Measurements from ENCODE around the gene C19orf25. TPM values are rescaled to one million over a fixed set of nuclear protein-coding genes. Genes with fewer than 3 reads are reported as not detected.

Gene C19orf25
- polyA plus RNA-seq, 12 donors = 13.1 to 23.4 (median 14.4) TPM; not detected in 1

DNA sequence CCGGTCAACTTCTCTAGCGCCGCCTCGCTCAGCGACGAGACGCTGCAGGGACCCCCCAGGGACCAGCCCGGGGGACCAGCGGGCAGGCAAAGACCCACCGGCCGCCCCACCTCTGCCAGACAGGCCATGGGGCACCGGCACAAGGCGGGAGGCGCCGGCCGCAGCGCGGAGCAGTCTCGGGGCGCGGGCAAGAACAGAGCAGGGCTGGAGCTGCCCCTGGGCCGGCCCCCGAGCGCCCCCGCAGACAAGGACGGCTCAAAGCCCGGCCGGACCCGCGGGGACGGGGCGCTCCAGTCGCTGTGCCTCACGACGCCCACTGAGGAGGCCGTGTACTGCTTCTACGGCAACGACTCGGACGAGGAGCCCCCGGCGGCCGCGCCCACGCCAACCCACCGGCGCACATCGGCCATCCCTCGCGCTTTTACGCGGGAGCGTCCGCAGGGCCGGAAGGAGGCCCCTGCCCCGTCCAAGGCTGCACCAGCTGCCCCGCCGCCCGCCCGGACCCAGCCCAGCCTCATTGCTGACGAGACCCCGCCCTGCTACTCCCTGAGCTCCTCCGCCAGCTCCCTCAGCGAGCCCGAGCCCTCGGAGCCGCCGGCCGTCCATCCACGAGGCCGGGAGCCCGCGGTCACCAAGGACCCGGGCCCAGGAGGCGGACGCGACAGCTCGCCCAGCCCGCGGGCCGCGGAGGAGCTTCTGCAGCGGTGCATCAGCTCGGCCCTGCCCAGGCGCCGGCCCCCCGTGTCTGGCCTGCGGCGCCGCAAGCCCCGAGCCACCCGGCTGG is 11.3 kb downstream of the C19orf25 start:
- DNase-seq = no peak

DNA sequence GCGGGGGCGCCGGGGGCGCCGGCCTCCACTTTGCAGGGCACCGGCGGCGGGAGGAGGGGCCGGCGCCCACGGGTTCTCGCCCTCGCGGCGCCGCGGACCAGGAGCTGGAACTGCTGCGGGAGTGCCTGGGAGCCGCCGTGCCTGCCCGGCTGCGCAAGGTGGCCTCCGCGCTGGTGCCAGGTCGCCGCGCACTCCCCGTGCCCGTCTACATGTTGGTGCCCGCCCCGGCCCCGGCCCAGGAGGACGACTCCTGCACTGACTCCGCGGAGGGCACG is 11.9 kb downstream of the C19orf25 start:
- DNase-seq = no peak

DNA sequence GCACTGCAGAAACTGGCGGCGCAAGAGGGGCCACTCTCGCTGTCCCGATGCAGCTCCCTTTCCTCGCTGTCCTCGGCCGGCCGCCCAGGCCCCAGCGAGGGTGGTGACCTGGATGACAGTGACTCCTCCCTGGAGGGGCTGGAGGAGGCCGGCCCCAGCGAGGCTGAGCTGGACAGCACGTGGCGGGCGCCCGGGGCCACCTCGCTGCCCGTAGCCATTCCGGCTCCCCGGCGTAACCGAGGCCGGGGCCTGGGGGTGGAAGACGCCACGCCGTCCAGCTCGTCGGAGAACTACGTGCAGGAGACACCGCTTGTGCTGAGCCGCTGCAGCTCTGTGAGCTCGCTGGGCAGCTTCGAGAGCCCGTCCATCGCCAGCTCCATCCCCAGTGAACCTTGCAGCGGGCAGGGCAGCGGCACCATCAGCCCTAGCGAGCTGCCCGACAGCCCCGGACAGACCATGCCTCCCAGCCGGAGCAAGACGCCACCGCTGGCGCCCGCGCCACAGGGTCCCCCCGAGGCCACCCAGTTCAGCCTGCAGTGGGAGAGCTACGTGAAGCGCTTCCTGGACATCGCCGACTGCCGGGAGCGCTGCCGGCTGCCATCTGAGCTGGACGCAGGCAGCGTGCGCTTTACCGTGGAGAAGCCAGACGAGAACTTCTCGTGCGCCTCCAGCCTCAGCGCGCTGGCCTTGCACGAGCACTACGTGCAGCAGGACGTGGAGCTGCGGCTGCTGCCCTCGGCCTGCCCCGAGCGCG is 12.4 kb downstream of the C19orf25 start:
- DNase-seq = no peak

DNA sequence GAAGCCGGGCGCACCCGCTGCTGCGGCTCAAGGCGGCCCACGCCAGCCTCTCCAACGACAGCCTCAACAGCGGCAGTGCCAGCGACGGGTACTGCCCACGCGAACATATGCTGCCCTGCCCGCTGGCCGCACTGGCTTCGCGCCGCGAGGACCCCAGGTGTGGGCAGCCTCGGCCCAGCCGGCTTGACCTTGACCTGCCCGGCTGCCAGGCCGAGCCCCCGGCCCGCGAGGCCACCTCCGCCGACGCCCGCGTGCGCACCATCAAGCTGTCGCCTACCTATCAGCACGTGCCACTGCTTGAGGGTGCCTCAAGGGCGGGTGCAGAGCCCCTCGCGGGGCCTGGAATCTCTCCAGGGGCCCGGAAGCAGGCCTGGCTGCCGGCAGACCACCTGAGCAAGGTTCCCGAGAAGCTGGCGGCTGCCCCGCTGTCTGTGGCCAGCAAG is 13.0 kb downstream of the C19orf25 start:
- no peak for DNase-seq

DNA sequence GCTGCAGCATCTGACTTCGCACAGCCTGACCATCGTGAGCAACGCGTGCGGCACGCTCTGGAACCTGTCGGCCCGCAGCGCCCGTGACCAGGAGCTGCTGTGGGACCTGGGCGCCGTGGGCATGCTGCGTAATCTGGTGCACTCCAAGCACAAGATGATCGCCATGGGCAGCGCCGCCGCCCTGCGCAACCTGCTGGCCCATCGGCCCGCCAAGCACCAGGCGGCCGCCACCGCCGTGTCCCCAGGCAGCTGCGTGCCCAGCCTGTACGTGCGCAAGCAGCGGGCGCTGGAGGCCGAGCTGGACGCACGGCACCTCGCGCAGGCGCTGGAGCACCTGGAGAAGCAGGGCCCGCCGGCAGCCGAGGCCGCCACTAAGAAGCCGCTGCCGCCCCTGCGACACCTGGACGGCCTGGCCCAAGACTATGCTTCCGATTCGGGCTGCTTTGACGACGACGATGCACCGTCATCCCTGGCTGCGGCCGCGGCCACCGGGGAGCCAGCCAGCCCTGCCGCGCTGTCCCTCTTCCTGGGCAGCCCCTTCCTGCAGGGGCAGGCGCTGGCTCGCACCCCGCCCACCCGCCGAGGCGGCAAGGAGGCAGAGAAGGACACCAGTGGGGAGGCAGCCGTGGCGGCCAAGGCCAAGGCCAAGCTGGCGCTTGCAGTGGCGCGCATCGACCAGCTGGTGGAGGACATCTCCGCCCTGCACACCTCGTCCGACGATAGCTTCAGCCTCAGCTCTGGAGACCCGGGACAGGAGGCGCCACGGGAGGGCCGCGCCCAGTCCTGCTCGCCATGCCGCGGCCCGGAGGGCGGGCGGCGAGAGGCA is 13.6 kb downstream of the C19orf25 start:
- DNase-seq = no peak

DNA sequence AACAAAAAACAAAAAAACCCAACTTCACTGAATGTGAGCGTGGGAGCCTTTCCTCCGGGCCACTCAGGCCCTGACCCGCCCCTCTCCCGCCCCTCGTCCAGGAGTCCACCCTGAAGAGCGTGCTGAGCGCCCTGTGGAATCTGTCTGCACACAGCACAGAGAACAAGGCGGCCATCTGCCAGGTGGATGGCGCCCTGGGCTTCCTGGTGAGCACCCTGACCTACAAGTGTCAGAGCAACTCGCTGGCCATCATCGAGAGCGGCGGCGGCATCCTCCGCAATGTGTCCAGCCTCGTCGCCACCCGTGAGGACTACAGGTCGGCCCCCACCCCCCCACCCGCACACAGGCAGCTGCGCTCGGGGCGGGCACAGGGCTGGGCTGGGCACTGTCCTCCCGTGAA is 17.2 kb downstream of the C19orf25 start:
- DNase-seq = no peak

DNA sequence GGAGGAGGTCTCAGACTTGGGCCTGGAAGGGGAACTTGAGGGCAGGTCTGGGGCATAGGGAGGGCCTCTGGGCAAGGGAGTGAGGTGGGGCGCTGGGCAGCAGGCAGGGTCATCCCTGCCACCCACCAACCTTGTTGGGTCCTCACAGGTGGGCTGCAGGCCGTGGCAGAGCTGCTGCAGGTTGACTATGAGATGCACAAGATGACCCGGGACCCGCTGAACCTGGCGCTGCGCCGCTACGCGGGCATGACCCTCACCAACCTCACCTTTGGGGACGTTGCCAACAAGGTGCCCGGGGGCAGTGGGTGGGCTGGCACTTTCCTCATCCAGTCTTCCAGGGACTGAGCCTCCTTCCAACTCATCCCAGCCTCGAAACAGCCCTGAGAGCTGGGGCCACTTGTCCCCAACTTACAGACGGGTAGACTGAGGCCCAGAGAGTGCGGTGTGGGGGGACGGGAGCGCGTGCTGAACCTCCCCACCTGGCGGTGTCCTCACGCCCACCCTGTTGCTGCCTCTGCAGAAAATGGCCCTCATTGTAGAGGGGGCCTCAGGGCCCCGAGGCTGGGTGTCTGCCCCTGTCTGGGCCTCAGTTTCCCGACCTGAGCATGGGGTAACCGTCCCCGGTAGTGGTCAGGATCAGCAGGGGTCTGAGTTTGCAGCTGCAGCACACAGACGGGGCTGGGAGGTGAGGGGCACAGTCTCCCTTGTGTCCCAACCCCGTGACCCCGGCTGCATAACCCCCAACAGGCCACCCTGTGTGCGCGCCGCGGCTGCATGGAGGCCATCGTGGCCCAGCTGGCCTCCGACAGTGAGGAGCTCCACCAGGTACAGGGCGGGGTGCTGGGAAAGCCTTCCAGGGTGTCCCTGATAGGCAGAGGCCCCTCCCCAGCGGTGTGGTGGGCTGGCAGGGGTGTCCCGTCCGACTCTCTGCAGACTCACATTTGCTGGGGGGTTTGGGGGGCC is 18.7 kb downstream of the C19orf25 start:
- no peak for DNase-seq

DNA sequence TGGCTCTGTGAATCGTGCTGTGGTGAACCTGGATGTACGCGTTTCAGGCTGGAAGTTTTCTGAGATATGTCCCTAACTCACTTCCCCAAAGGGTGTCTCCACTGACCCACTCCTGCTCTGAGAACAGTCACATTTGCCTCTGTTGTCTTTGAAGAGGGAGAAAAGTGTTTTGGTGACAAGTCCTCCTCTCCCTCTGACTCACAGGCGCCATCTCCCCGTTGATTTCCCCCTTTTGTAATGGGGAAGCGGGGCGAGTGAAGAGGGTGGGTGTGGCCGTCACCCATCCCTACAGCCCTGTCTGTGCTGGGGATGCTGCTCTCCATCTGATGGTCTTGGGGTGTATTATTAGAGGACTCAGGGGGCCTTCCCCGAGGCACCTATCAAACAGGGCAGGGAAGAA is 19.5 kb downstream of the C19orf25 start:
- DNase-seq = no peak

DNA sequence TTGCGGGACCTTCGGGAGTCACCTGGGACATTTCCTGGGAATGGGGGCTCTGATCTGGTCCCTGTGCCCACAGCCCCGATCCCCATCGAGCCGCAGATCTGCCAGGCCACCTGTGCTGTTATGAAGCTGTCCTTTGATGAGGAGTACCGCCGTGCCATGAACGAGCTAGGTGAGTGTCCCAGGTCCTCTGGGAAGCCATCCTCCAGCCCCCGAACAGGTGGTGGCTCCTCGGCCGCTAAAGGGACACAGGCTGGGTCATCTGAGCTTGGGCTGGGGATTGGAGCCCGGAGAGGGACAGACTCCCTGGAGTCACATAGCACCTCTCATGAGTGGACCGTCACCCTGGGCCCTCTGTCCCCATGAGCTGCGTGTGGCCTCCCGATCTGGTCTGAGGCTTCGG is 21.1 kb downstream of the C19orf25 start:
- DNase-seq = no peak

DNA sequence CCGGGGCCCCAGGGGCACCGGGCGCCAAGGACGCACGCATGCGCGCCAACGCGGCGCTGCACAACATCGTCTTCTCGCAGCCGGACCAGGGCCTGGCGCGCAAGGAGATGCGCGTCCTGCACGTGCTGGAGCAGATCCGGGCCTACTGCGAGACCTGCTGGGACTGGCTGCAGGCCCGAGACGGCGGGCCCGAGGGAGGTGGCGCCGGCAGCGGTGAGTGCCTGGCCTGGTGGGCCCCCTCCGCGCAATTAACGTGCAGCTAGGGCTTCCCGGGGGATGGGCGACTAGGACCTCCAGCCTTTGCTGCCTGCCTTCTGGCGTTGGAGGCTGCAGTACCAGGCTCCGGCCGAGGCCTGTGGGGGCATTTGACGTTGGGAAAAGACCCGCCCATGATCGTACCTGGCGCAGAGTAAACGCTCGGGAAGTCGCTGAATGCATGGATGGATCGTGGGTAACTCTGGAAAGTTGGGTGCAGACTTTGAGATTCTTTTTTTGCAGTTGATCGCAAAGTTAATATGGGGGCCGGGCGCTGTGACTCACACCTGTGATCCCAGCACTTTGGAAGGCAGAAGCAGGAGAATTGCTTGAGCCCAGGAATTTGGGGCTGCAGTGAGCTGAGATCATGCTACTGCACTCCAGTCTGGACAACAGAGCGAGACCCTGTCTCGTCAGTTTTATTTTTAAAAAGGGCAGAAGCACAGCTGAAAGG is 21.8 kb downstream of the C19orf25 start:
- no peak for DNase-seq

DNA sequence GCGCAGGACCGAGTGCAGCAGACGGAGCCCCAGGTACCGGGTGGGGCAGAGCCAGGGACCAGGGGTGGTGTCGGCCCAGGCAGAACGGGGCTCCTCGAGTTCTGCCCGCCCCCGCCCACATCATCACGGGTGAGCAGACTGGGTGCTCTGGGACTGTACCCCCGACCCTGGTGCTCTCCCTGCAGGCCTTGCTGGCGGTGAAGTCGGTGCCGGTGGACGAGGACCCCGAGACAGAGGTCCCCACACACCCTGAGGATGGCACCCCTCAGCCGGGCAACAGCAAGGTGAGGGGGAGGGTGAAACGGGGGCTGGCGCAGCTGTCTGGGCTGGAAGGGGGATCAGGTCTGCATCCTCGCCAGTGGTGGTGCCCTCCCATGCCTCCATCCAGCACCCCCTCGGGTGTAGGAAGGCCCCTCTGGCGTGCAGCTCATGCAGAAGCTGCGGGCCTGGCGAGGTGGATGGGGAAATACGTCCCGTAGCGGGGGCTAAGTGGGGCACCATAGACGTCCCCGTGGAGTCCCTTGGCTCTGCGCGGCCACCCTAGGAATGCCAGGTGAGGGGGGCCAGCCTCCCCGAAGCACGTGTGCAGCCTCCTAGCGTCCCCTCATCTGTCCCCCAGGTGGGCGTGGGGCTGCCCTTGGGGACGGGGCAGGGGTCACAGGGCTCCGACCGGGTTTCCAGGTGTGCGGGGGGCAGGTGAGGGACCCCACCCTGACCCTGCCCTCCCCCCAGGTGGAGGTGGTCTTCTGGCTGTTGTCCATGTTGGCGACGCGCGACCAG is 22.7 kb downstream of the C19orf25 start:
- no peak for DNase-seq

DNA sequence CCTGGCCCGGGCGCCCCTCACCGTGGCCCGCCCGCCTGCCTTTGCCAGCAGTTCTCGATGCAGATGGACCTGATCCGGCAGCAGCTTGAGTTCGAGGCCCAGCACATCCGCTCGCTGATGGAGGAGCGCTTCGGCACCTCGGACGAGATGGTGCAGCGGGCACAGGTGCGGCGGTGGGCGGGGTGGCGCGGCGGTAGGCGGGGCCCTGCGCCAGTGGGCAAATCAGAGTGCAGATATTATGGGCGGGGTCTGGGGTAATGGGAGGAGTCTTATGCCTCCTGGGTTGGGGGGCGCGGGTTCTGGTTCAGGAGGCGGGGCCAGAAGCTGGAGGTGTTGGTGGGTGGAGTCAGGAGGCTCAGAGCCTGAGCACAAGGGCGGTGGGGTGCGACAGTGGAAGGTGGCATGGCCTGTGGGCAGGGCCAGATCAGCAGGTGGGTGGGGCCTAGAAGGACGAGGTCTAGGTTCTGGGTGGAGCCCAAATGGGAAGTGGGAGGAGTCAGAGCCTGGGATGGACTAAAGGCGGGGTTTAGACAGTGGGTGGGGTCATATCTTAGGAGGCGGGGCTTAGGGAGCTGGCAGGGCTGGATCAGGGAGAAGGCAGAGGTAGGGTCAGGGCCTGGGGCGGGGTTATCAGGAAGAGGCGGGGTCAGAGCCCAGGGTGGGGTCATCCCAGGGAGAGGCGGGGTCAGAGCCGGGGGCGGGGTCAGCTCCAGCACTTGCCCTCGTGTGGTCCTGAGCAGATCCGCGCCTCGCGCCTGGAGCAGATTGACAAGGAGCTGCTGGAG is 23.5 kb downstream of the C19orf25 start:
- no peak for DNase-seq

DNA sequence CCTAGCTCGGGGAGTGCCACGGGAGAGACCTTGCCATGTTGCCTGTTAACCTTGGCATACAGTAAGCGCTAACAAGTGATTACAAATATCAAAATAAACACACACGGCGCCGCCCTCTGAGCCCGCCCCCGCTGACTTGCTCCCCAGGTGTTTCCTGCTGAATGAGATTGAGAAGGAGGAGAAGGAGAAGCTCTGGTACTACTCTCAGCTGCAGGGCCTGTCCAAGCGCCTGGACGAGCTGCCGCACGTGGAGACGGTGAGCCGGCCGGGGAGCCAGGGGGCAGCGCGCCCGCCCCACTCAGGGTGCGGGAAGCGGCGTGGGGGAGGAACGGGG is 24.0 kb downstream of the C19orf25 start:
- DNase-seq = no peak

DNA sequence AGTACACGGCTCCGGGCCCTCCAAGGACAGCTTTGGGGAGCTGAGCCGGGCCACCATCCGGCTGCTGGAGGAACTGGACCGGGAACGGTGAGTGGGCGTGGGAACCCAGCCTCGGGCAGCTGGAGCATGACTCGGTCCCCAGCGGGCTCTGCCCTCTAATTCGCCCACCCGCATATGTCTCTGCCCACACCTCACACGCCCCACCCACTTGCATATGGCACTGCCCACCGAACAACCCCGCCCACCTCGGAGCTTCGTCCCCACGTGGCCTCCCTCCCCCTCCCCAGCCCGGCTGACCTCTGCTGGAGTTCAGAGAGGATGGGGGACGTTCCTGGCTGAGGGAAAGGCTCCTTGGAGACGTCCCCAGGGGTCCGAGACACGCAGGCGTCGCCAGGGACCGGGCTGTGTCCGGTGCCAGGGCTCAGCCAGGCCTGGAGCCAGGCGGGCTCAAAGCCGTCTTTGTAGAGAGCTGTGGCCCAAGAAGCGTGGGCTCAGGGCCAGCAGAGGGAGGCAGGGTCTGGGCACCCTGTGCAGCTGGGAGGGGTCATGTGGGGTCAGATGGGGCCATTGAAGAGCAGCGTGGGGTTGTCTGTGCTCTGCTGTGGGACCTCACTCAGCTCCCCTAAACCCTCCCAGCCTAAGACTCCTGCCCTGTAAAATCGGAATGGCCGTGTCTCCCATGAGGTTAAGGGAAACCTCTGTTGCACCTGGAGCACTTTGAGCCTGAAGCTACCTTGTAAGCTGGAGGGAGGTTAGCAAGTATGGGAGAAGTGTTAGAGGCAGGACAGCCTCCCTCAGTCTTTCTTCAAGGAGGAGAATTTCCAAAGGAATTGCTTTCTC is 25.3 kb downstream of the C19orf25 start:
- DNase-seq = no peak

DNA sequence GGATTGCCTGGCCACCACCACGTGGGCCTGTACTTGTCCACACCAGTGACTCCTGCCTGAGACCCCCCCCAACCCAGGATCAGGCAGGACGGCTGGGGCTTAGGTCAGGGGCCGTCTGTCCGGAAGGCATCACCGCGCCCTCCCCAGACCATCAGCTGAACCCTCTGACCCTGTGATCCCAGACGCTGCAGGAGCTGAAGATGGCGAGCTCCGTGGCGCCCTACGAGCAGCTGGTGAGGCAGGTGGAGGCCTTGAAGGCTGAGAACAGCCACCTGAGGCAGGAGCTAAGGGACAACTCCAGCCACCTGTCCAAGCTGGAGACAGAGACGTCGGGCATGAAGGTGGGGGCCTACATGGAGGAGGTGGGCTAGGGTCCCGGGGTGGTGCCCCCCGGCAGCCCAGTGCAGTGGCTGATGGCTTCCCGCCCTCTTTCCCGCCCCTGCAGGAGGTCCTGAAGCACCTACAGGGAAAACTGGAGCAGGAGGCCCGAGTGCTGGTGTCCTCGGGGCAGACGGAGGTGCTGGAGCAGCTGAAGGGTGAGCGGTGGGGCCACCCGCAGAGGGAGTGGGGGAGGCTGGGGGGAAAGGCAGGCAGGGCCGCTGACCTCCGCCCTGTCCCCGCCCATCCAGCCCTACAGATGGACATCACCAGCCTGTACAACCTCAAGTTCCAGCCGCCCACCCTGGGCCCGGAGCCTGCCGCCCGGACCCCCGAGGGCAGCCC is 26.1 kb downstream of the C19orf25 start:
- DNase-seq = no peak

DNA sequence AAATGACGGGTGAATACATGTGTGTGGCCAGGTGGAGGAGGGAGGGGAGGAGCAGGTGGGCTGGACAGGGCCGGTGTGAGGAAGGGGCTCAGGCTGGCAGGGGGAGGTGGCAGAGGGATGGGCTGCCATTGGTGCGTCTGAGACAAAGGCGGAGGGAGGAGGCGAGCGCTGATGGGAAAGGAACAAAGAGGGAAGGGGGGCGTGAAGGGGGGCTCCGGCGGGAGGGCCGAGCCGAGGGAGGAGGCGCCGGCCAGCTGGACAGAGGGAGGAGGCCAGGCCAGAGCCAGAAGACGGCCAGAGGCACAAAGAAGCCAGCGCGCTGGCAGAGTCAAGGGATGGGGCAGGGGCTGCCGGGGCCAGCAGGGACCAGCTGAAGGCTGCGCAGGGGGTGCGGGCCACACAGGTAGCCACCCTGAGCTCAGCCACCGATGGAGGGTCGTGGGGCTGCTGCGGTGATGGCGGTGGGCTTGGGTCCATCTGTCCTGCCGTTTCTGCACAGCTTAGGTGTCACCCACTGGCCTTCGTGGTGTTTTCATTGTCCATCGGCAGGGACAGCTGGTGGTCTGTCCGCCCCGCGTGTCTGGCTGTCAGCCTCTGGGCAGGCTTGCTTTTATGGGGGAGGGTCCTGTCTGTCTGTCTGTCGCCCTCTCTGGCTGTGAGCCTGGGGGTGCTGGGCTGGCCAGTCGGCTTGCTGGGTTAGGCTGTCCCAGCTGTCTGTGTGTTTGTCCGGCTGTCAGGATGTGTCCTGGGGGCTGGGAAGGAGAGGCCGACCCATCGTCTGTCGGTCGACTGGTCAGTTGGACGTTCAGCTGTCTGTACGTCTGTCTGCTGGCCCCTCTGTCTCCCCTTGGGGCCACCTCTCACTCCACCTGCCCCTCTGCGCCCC is 26.9 kb downstream of the C19orf25 start:
- DNase-seq = no peak

All from muscle of arm (tissue), 12 donors.